ENCODE measurements around the gene ACIN1.

ACIN1 gene

DNA sequence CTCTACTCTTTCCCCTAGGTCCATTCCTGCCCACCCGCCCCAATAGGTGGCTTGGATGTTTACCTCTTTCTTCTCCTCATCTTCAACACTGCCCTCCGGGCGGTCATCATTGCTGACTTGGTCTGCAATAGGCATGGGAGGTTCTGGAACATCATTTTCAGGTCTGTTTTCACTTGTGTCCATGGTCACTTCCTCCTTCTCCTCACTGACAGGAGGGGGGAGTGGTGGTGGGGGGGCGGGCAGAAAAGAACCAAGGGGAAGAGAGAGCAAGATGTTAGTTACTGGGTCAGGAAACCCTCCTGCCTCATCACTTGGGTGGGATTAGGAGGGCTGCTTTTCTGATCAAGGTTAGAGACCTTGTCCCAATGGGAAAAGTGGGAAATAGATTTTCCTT, 25.5 kb downstream of the ACIN1 start:
- no peak overlapping the region for H2AFZ ChIP-seq (ENCODE audit: low read depth)
- H3K4me1 ChIP-seq (ENCODE audit: low read depth, poor library complexity, severe bottlenecking) = peaks cover 17% of the 10 kb centered on the region
- TF ChIP-seq, protein P1, sequence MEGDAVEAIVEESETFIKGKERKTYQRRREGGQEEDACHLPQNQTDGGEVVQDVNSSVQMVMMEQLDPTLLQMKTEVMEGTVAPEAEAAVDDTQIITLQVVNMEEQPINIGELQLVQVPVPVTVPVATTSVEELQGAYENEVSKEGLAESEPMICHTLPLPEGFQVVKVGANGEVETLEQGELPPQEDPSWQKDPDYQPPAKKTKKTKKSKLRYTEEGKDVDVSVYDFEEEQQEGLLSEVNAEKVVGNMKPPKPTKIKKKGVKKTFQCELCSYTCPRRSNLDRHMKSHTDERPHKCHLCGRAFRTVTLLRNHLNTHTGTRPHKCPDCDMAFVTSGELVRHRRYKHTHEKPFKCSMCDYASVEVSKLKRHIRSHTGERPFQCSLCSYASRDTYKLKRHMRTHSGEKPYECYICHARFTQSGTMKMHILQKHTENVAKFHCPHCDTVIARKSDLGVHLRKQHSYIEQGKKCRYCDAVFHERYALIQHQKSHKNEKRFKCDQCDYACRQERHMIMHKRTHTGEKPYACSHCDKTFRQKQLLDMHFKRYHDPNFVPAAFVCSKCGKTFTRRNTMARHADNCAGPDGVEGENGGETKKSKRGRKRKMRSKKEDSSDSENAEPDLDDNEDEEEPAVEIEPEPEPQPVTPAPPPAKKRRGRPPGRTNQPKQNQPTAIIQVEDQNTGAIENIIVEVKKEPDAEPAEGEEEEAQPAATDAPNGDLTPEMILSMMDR (conservative IDR thresholded peaks at IDR 0.05; ENCODE audit: low read depth, low read length) = no peak
- no peak overlapping the region for H3K4me2 ChIP-seq
- H3K9ac ChIP-seq = no peak overlapping the region
- no peaks in the 10 kb centered on the region for H3K27me3 ChIP-seq (ENCODE audit: insufficient read depth, low read depth)
- no peaks in the 10 kb centered on the region for H4K20me1 ChIP-seq (ENCODE audit: insufficient read depth)
- H3K4me3 ChIP-seq (IDR thresholded peaks at IDR 0.05; ENCODE audit: insufficient read depth, low read depth, low read length) = no peak overlapping the region
- H3K27ac ChIP-seq = no peak overlapping the region
- H3K36me3 ChIP-seq (ENCODE audit: insufficient read depth) = no peaks in the 10 kb centered on the region
- H3K79me2 ChIP-seq (ENCODE audit: insufficient read depth, low read depth) = peaks cover 11% of the 10 kb centered on the region

DNA sequence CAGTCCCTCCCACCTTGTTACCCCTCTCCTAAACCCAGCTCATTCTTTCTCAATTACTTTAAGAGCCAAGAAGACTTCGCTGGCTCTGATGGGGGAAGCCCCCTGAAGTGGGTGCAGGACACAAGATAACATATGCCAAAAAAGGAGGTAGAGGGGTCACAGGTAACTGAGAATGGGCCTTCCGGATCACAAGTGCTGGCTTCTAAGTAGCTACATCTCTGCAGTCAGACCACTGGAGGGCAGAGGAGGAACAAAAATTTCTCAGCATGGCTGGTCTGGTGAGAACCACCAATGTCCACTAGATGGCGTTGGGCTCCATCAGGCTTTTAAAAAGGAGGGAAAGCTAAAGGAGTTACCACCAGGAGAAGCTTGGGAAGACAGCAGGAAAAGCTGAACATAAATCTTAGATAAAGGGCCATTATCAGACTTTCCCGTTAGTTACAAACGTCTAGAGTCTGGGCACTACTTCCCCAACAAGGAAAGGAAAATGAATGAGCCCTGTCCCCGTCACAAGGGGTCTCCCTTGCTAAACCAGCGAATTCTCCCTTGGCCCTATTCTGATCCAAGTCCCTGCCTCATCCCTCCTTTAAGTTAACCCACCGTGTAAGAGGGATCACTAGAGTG, 26.0 kb downstream of the ACIN1 start:
- Histone ChIP-seq H2AFZ (ENCODE audit: low read depth) (no peak overlapping the region), H3K4me1 (ENCODE audit: low read depth, poor library complexity, severe bottlenecking) (peaks cover 17% of the 10 kb centered on the region), H3K79me2 (ENCODE audit: insufficient read depth, low read depth) (peaks cover 11% of the 10 kb centered on the region), H3K27me3 (ENCODE audit: insufficient read depth, low read depth) (no peaks in the 10 kb centered on the region), H3K4me2 (no peak overlapping the region), H3K4me3 (IDR thresholded peaks at IDR 0.05; ENCODE audit: insufficient read depth, low read depth, low read length) (no peak overlapping the region), H3K36me3 (ENCODE audit: insufficient read depth) (no peaks in the 10 kb centered on the region; the same call in 1 of the 2 replicates), H3K27ac (no peak overlapping the region), H3K9ac (no peak overlapping the region), H4K20me1 (ENCODE audit: insufficient read depth) (no peaks in the 10 kb centered on the region)
- TF ChIP-seq, protein P1 (conservative IDR thresholded peaks at IDR 0.05; ENCODE audit: low read depth, low read length) = peak; percentile 90

DNA sequence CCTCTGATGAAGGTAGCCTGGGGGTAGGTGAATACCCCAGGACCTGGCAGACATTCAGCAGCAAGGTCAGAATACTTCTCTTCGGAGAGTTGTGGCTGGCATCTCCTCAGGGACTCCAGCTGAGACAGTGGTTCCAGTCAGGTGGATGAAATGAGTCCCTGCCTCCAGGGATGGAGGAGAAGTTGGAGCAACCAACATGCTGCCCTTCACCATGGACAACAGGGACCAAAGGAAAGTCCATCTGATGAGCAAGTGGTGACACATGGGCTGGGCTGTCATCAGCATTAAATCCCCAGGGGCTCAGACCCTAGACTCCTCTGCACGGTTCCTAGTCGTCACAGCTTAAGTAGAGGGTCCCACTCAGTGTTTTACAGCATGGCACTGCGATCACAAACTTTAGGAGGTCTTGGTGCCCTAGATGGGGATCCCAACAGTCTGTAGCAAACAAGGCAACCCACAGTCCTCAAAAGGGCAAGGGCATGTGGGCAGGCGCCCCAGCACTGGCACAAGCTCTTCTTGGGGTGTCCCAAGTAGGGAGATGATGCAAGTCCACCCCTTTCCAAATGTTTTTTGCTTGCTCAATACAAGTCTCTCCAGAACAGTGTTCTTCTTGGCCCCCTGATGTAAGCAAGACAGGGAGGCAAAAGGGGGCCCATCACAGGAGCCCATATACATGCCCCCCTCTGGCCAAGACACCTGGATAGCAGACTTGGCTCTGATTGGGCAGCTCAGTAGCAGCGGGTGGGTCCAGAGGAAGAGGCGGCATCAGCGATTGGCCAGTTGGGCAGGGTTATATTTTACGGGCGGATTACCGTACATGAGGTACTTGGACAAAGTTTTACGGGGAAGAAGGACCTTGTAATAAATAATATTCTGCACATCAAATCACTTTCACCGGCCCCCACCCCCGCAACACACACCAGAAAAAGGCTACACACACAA, 26.8 kb downstream of the ACIN1 start:
- Histone ChIP-seq H3K36me3 (ENCODE audit: insufficient read depth) (no peaks in the 10 kb centered on the region; the same call in 1 of the 2 replicates), H3K27ac (no peak overlapping the region), H4K20me1 (ENCODE audit: insufficient read depth) (no peaks in the 10 kb centered on the region), H3K27me3 (ENCODE audit: insufficient read depth, low read depth) (no peaks in the 10 kb centered on the region), H2AFZ (ENCODE audit: low read depth) (no peak overlapping the region), H3K9ac (no peak overlapping the region), H3K4me2 (no peak overlapping the region), H3K4me3 (IDR thresholded peaks at IDR 0.05; ENCODE audit: insufficient read depth, low read depth, low read length) (no peak overlapping the region), H3K4me1 (ENCODE audit: low read depth, poor library complexity, severe bottlenecking) (peaks cover 17% of the 10 kb centered on the region), H3K79me2 (ENCODE audit: insufficient read depth, low read depth) (peaks cover 11% of the 10 kb centered on the region)
- TF ChIP-seq, protein P1 (conservative IDR thresholded peaks at IDR 0.05; ENCODE audit: low read depth, low read length) = no peak

DNA sequence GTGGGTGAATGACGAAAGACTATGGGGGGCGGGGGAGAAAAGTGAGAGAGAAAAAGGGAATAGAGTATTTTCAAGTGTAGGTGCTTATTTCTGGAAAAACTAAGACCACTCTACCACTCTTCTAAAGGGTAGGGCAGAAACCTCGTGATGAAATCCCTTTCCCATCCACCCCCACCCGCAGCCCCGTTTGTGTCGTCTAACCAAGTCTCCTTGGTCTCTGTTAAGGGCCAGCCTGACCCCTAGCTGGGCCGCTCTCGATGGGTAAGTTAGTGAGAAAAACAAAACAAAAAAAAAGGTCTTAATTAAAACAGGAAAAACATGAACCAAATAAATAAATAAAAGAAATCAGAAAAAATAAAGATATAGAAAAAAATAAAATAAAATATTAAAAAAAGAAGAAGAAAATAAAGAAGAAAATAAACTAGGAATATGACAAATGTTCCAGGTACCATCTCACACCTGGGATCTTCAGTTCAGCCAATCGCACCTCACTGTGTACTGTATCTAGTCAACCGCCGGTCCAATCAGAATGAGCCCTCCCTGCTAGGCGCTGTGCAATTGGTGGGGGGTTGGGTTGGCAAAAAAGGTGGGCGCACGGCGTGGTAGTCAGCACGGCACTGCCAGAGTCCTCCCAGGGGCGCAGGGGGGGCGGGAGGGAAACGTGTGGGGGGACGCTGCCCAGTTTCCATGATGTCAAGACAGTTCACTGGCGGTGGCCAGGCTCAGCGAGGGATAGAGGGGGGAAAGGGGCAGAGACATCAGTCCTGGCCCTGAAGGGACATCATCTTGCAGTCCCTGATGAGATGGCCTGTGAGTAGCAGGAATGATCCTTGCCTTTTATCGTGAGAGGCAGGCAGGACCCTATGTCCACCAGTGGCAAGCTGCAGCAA, 27.8 kb downstream of the ACIN1 start:
- peaks cover 13% of the 10 kb centered on the region for H3K4me1 ChIP-seq (ENCODE audit: low read depth, poor library complexity, severe bottlenecking)
- H3K27ac ChIP-seq = no peak overlapping the region
- no peaks in the 10 kb centered on the region for H3K27me3 ChIP-seq (ENCODE audit: insufficient read depth, low read depth)
- H3K36me3 ChIP-seq (ENCODE audit: insufficient read depth) = no peaks in the 10 kb centered on the region; the same call in 1 of the 2 replicates
- no peaks in the 10 kb centered on the region for H4K20me1 ChIP-seq (ENCODE audit: insufficient read depth)
- H2AFZ ChIP-seq (ENCODE audit: low read depth) = no peak overlapping the region
- no peak overlapping the region for H3K4me2 ChIP-seq
- no peak overlapping the region for H3K9ac ChIP-seq
- TF ChIP-seq, protein P1 (conservative IDR thresholded peaks at IDR 0.05; ENCODE audit: low read depth, low read length) = no peak
- peaks cover 11% of the 10 kb centered on the region for H3K79me2 ChIP-seq (ENCODE audit: insufficient read depth, low read depth)
- no peak overlapping the region for H3K4me3 ChIP-seq (IDR thresholded peaks at IDR 0.05; ENCODE audit: insufficient read depth, low read depth, low read length)
